Peyer's patch (tissue), 4 donors: ENCODE measurements around the gene CEP95. TPM values are rescaled to one million over a fixed set of nuclear protein-coding genes. Genes with fewer than 3 reads are reported as not detected.

Experiments
- DNase-seq, 3 donors: peaks; one replicate each; pipeline ENCODE4 v3.0.0-alpha.2; 2017 to 2019
- H3K27ac ChIP-seq, 4 donors: fragments of 200-600 bp; sonication (generic); one replicate each; pipeline ENCODE4 v1.5.1; 2016 to 2019
- H3K27me3 ChIP-seq, 2 donors: fragments of 200-600 bp; sonication (generic); one replicate each; pipeline ENCODE4 v1.5.1; 2019
- H3K36me3 ChIP-seq, 3 donors: fragments of 200-600 bp; sonication (generic); one replicate each; pipeline ENCODE4 v1.5.1; 2016 to 2019
- H3K4me1 ChIP-seq, 4 donors: fragments of 200-600 bp; sonication (generic); one replicate each; pipeline ENCODE4 v1.5.1; 2016 to 2019
- H3K4me3 ChIP-seq, 4 donors: fragments of 200-600 bp; sonication (generic); 1 replicate in 3 of 4; 2 replicates in 1 of 4; pipeline ENCODE4 v1.5.1; 2016 to 2019; ENCODE audit warnings: mild to moderate bottlenecking in 1 of 4
- H3K9me3 ChIP-seq, 4 donors: fragments of 200-600 bp; sonication (generic); one replicate each; pipeline ENCODE4 v1.5.1; 2016 to 2019; ENCODE audit warnings: mild to moderate bottlenecking in 1 of 4
- CTCF ChIP-seq, 6 experiments: fragments of 450-650 bp in 4 of 6; fragments of 200-600 bp in 2 of 6; sonication (generic) in 1 of 6; IDR thresholded peaks; one replicate each; pipeline ENCODE4 v1.5.1; 2017 to 2019; ENCODE audit warnings: antibody characterized with exemption in 6 of 6, mild to moderate bottlenecking in 3 of 6, moderate library complexity in 1 of 6
- POLR2A ChIP-seq, 2 donors: fragments of 450-650 bp; IDR thresholded peaks; one replicate each; pipeline ENCODE4 v1.5.1; 2017; ENCODE audit warnings: antibody characterized with exemption in 2 of 2, mild to moderate bottlenecking in 2 of 2, moderate library complexity in 2 of 2
- total RNA-seq, 4 donors: library from RNA; depleted of rRNA; stranded (reverse); fragments of >200 nt; gene quantifications; one replicate each; pipeline ENCODE4 v1.1.0, GENCODE V29; 2016

CEP95 gene
- total RNA-seq, 4 donors from 2014 or later = 51.1 to 187 (median 79.4) TPM

GRCh38 chr17:64546716-64547115 is 39.9 kb downstream of the CEP95 start:
- TF ChIP-seq CTCF (IDR thresholded peaks at IDR 0.05) (no peak), POLR2A (IDR thresholded peaks at IDR 0.05) (no peak)

DNA sequence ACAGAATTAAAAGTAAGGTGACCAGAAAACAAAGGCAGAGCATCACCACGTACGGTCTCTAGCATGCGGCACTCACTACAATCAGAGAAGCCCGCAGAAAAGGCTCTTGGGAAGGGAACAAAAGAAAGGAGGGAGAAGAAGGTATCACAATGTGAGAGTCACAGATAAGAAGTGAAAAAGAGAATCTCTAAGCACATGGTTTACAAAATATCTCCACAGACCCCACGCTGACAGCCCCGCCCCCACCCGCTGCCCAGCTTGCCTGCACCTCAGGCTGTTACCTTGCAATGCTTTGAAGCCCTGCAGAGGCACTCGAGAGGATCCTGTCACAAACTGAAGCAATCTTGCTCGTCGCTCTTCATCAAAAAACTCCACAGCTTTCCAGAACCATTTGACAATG is 40.5 kb downstream of the CEP95 start:
- no peaks in the 10 kb centered on the region for H3K9me3 ChIP-seq
- DNase-seq = no peak
- H3K36me3 ChIP-seq = peaks cover 0 to 84% (median 0%) of the 10 kb centered on the region in 3 donors
- H3K4me3 ChIP-seq = no peak overlapping the region
- H3K27me3 ChIP-seq = no peaks in the 10 kb centered on the region
- no peak for TF ChIP-seq POLR2A (IDR thresholded peaks at IDR 0.05)
- no peak for TF ChIP-seq CTCF (IDR thresholded peaks at IDR 0.05)
- no peak overlapping the region for H3K27ac ChIP-seq
- no peaks in the 10 kb centered on the region for H3K4me1 ChIP-seq

More at GRCh38 chr17:64546716-64547115, 39.9 kb downstream of the CEP95 start:
- no peak for DNase-seq
- Histone ChIP-seq H3K27me3 (no peaks in the 10 kb centered on the region), H3K27ac (no peak overlapping the region), H3K36me3 (peaks cover 0 to 87% (median 0%) of the 10 kb centered on the region in 3 donors), H3K9me3 (no peaks in the 10 kb centered on the region), H3K4me1 (no peaks in the 10 kb centered on the region), H3K4me3 (no peak overlapping the region)

GRCh38 chr17:64551461-64551860 is 44.7 kb downstream of the CEP95 start:
- no peaks in the 10 kb centered on the region for H3K9me3 ChIP-seq
- no peak overlapping the region for H3K4me3 ChIP-seq
- H3K27me3 ChIP-seq = no peaks in the 10 kb centered on the region
- H3K4me1 ChIP-seq = no peaks in the 10 kb centered on the region
- no peak for TF ChIP-seq POLR2A (IDR thresholded peaks at IDR 0.05)
- TF ChIP-seq CTCF (IDR thresholded peaks at IDR 0.05) = no peak
- H3K36me3 ChIP-seq = peaks cover 0 to 87% (median 0%) of the 10 kb centered on the region in 3 donors
- no peak overlapping the region for H3K27ac ChIP-seq
- no peak for DNase-seq

- no peaks in the 10 kb centered on the region for H3K9me3 ChIP-seq
- H3K4me1 ChIP-seq = no peaks in the 10 kb centered on the region
- no peak overlapping the region for H3K27ac ChIP-seq
- peaks cover 0 to 86% (median 0%) of the 10 kb centered on the region in 3 donors for H3K36me3 ChIP-seq
- no peak overlapping the region for H3K4me3 ChIP-seq
- TF ChIP-seq CTCF (IDR thresholded peaks at IDR 0.05) = no peak
- no peak for DNase-seq
- H3K27me3 ChIP-seq = no peaks in the 10 kb centered on the region
These were observed 47.4 kb downstream of the CEP95 start for GRCh38 chr17:64554028-64554637.

GRCh38 chr17:64555281-64555680 is 48.5 kb downstream of the CEP95 start:
- Histone ChIP-seq H3K36me3 (peaks cover 0 to 87% (median 0%) of the 10 kb centered on the region in 3 donors), H3K4me1 (no peaks in the 10 kb centered on the region), H3K4me3 (no peak overlapping the region), H3K27me3 (no peaks in the 10 kb centered on the region), H3K27ac (no peak overlapping the region), H3K9me3 (no peaks in the 10 kb centered on the region)
- no peak for DNase-seq
- TF ChIP-seq POLR2A (IDR thresholded peaks at IDR 0.05) (no peak), CTCF (IDR thresholded peaks at IDR 0.05) (no peak)
